CD4-positive, alpha-beta T cell (primary cell): ENCODE data around the gene CDK5RAP2. TPM values are rescaled to one million over a fixed set of nuclear protein-coding genes. Genes with fewer than 3 reads are reported as not detected.

Source experiments
- ATAC-seq: fragments of 200-7000 bp; cut with Tn5 transposase; one replicate; pipeline ENCODE4 v1.10.0; 2022; ENCODE audit warnings: mild to moderate bottlenecking; ENCODE audit not compliant: poor library complexity
- CTCF ChIA-PET: fragments of 350-600 bp; sonication (Branson Sonifier 250); formaldehyde crosslinking; loops from one replicate; lab custom pipeline; 2021; ENCODE audit warnings: antibody characterized with exemption, inconsistent platforms; lab: Charles Lee
- POLR2A ChIA-PET: fragments of 350-600 bp; sonication (Branson Sonifier 250); formaldehyde crosslinking; loops from one replicate; lab custom pipeline; 2021; ENCODE audit warnings: antibody characterized with exemption, inconsistent platforms; lab: Charles Lee
- DNase-seq, 14 experiments: peaks; one replicate each; pipeline ENCODE4 v3.0.0-alpha.2; 2013 to 2020; ENCODE audit warnings: mixed read lengths in 2 of 14
- H3K27ac ChIP-seq, 2 donors: one replicate each; pipeline versions ENCODE4 v1.5.1 to v1.7.0; 2013; ENCODE audit warnings: low read length in 2 of 2, low read depth in 1 of 2, mild to moderate bottlenecking in 1 of 2
- H3K27me3 ChIP-seq, 2 experiments: 1 replicate in 1 of 2; 2 replicates in 1 of 2; pipeline versions ENCODE4 v1.6.1 to v1.7.0; 2013; ENCODE audit warnings: low read length in 2 of 2, control low read depth in 1 of 2, mild to moderate bottlenecking in 1 of 2, moderate library complexity in 1 of 2; ENCODE audit not compliant: insufficient read depth in 2 of 2, control insufficient read depth in 1 of 2
- H3K36me3 ChIP-seq: one replicate; pipeline ENCODE4 v1.6.1; 2013; ENCODE audit warnings: low read length, control low read depth; ENCODE audit not compliant: insufficient read depth
- H3K4me1 ChIP-seq: one replicate; pipeline ENCODE4 v1.6.1; 2013; ENCODE audit warnings: low read length, control low read depth; ENCODE audit not compliant: insufficient read depth
- H3K4me3 ChIP-seq: one replicate; pipeline ENCODE4 v1.5.1; 2013; ENCODE audit warnings: mild to moderate bottlenecking, low read length, moderate library complexity
- H3K9me3 ChIP-seq, 2 experiments: 1 replicate in 1 of 2; 2 replicates in 1 of 2; pipeline versions ENCODE4 v1.6.1 to v1.7.0; 2013; ENCODE audit warnings: low read length in 2 of 2, mild to moderate bottlenecking in 2 of 2, control low read depth in 1 of 2, moderate library complexity in 1 of 2; ENCODE audit not compliant: control insufficient read depth in 1 of 2, insufficient read depth in 1 of 2
- H3K27ac Mint-ChIP-seq: one replicate; pipeline ENCODE4 v1.8.0; 2020; ENCODE audit warnings: mixed read lengths
- H3K27me3 Mint-ChIP-seq: one replicate; pipeline ENCODE4 v1.8.0; 2021; ENCODE audit warnings: mixed read lengths
- H3K36me3 Mint-ChIP-seq: one replicate; pipeline ENCODE4 v1.8.0; 2021; ENCODE audit warnings: low read depth, mixed read lengths
- H3K4me1 Mint-ChIP-seq: one replicate; pipeline ENCODE4 v1.8.0; 2021; ENCODE audit warnings: low read depth, mixed read lengths
- H3K4me3 Mint-ChIP-seq: one replicate; pipeline ENCODE4 v1.8.0; 2020; ENCODE audit warnings: mild to moderate bottlenecking, mixed read lengths
- H3K9me3 Mint-ChIP-seq: one replicate; pipeline ENCODE4 v1.8.0; 2020; ENCODE audit warnings: mixed read lengths
- CTCF ChIP-seq: fragments of 200-600 bp; IDR thresholded peaks from one replicate; pipeline ENCODE4 v1.8.0; 2022; ENCODE audit warnings: antibody characterized with exemption, mild to moderate bottlenecking
- intact Hi-C, 2 experiments: fragments of 100-400 bp; cut with DNase I in 1 of 2; cut with micrococcal nuclease in 1 of 2; formaldehyde crosslinking; loops; one replicate each; pipeline versions ENCODE4 v1.15.1 to v1.9.0; 2023 to 2025; cut with DNase I, micrococcal nuclease
- total RNA-seq, 174 experiments: library from RNA in 2 of 174; stranded (reverse) in 2 of 174; gene quantifications; one replicate each; pipeline ENCODE4 v1.2.3 and lab custom pipeline; 2021 to 2026

The CDK5RAP2 gene
- total RNA-seq, 2 experiments from 2014 or later = 55.0 to 56.0 TPM

- Mint-ChIP-seq H3K36me3 (peaks cover 91% of the 10 kb centered on the region), H3K9me3 (no peaks in the 10 kb centered on the region), H3K4me3 (no peak overlapping the region), H3K27ac (no peak overlapping the region), H3K27me3 (no peaks in the 10 kb centered on the region), H3K4me1 (peaks cover 32% of the 10 kb centered on the region)
- H3K36me3 ChIP-seq = peaks cover 71% of the 10 kb centered on the region
- no peak for DNase-seq
- intact Hi-C loops = loop anchor here in 1 of 2 experiments (10.0 kb wide), 1 partner anchor 58 kb away; no protein-coding TSS in a partner anchor
- peaks cover 14% of the 10 kb centered on the region for H3K4me1 ChIP-seq
- no peak for TF ChIP-seq CTCF
- H3K27ac ChIP-seq = no peak overlapping the region
- POLR2A ChIA-PET = no interaction called here
- H3K27me3 ChIP-seq = no peaks in the 10 kb centered on the region
- no peak for ATAC-seq
- H3K9me3 ChIP-seq = no peaks in the 10 kb centered on the region
- H3K4me3 ChIP-seq = no peak overlapping the region
- CTCF ChIA-PET = no interaction called here
Observed at GRCh38 chr9:120392711-120393110, 187.3 kb downstream of the CDK5RAP2 start.

GRCh38 chr9:120392245-120392644 lies 187.7 kb downstream of the CDK5RAP2 start:
- DNase-seq (no peak), ATAC-seq (no peak)
- H3K27ac Mint-ChIP-seq = no peak overlapping the region
- peaks cover 14% of the 10 kb centered on the region for H3K4me1 ChIP-seq
- H3K4me3 Mint-ChIP-seq = no peak overlapping the region
- no peak for TF ChIP-seq CTCF
- H3K36me3 ChIP-seq = peaks cover 70% of the 10 kb centered on the region
- no peak overlapping the region for H3K4me3 ChIP-seq
- intact Hi-C loops = loop anchor here in 1 of 2 experiments (10.0 kb wide), 1 partner anchor 57 kb away; no protein-coding TSS in a partner anchor
- no peak overlapping the region for H3K27ac ChIP-seq
- peaks cover 91% of the 10 kb centered on the region for H3K36me3 Mint-ChIP-seq
- H3K9me3 ChIP-seq = no peaks in the 10 kb centered on the region
- ChIA-PET POLR2A (no interaction called here), CTCF (no interaction called here)
- H3K4me1 Mint-ChIP-seq = peaks cover 29% of the 10 kb centered on the region
- H3K9me3 Mint-ChIP-seq = no peaks in the 10 kb centered on the region
- no peaks in the 10 kb centered on the region for H3K27me3 ChIP-seq
- no peaks in the 10 kb centered on the region for H3K27me3 Mint-ChIP-seq

- ChIA-PET CTCF (no interaction called here), POLR2A (no interaction called here)
- ATAC-seq = no peak
- H3K36me3 ChIP-seq = peaks cover 68% of the 10 kb centered on the region
- no peak overlapping the region for H3K4me3 Mint-ChIP-seq
- no peak for TF ChIP-seq CTCF
- no peak overlapping the region for H3K4me3 ChIP-seq
- H3K36me3 Mint-ChIP-seq = peaks cover 88% of the 10 kb centered on the region
- no peaks in the 10 kb centered on the region for H3K27me3 Mint-ChIP-seq
- H3K9me3 ChIP-seq = no peaks in the 10 kb centered on the region
- H3K27ac Mint-ChIP-seq = no peak overlapping the region
- no peak for DNase-seq
- H3K4me1 ChIP-seq = peaks cover 14% of the 10 kb centered on the region
- intact Hi-C loops = loop anchor here in 1 of 2 experiments (10.0 kb wide), 1 partner anchor 57 kb away; no protein-coding TSS in a partner anchor
- H3K27me3 ChIP-seq = no peaks in the 10 kb centered on the region
- no peaks in the 10 kb centered on the region for H3K9me3 Mint-ChIP-seq
- peaks cover 26% of the 10 kb centered on the region for H3K4me1 Mint-ChIP-seq
- H3K27ac ChIP-seq = no peak overlapping the region
Observed at GRCh38 chr9:120391691-120392090, 188.3 kb downstream of the CDK5RAP2 start.
